GM18499 (cell line): ENCODE measurements around the gene SELENBP1.
"Not testable (repeated sequence)": the region's sequence is repeated elsewhere in the genome, so short reads cannot be mapped to it uniquely, and the experiment has no call there.

Source experiments
- ATAC-seq: cut with Tn5 transposase; IDR thresholded peaks from one replicate; pipeline ENCODE4 v1.9.1; 2021; ENCODE audit warnings: moderate number of reproducible peaks; ENCODE audit not compliant: insufficient read depth, unreplicated experiment

Gene SELENBP1

GRCh38 chr1:151372058-151372934 lies at the start of gene SELENBP1:
SELENBP1 (minus strand) TSS chr1:151372705; CDS start chr1:151372641, 64 bp downstream.
- no peak for ATAC-seq

GRCh38 chr1:151419819-151420218 lies 47.3 kb upstream of the SELENBP1 start:
- no peak for ATAC-seq

GRCh38 chr1:151418081-151418480 lies 45.6 kb upstream of the SELENBP1 start:
- ATAC-seq: no peak

- ATAC-seq: no peak
Measured at GRCh38 chr1:151416231-151416630, 43.7 kb upstream of the SELENBP1 start.

GRCh38 chr1:151411884-151412283 lies 39.4 kb upstream of the SELENBP1 start:
- no peak for ATAC-seq

GRCh38 chr1:151408891-151409290 lies 36.4 kb upstream of the SELENBP1 start:
- ATAC-seq: no peak

GRCh38 chr1:151407304-151407703 lies 34.8 kb upstream of the SELENBP1 start:
- ATAC-seq: no peak

- no peak for ATAC-seq
Measured at GRCh38 chr1:151406176-151406575, 33.7 kb upstream of the SELENBP1 start.

- ATAC-seq: no peak
Measured at GRCh38 chr1:151405187-151405951, 32.9 kb upstream of the SELENBP1 start.

- no peak for ATAC-seq
Measured at GRCh38 chr1:151403612-151404011, 31.1 kb upstream of the SELENBP1 start.

- ATAC-seq: no peak
Measured at GRCh38 chr1:151402764-151403163, 30.3 kb upstream of the SELENBP1 start.

- ATAC-seq: no peak
Measured at GRCh38 chr1:151401860-151402259, 29.4 kb upstream of the SELENBP1 start.

GRCh38 chr1:151401125-151401788 lies 28.8 kb upstream of the SELENBP1 start:
- no peak for ATAC-seq

GRCh38 chr1:151399324-151400171 lies 27.0 kb upstream of the SELENBP1 start, which contains the start of gene PSMB4:
PSMB4 (plus strand) TSS chr1:151399573; CDS start chr1:151399588, 15 bp downstream.
- ATAC-seq: no peak

GRCh38 chr1:151396265-151396664 lies 23.8 kb upstream of the SELENBP1 start:
- not testable (repeated sequence) for ATAC-seq

- no peak for ATAC-seq
Measured at GRCh38 chr1:151393583-151393982, 21.1 kb upstream of the SELENBP1 start.

- ATAC-seq: no peak
Measured at GRCh38 chr1:151391079-151391563, 18.6 kb upstream of the SELENBP1 start.

- ATAC-seq: not testable (repeated sequence)
Measured at GRCh38 chr1:151390221-151391078, 17.9 kb upstream of the SELENBP1 start.

GRCh38 chr1:151386002-151386401 lies 13.5 kb upstream of the SELENBP1 start:
- ATAC-seq: no peak
